SK-N-MC (cell line): Measurements from ENCODE around the gene SLC10A7.

ENCODE experiments used
- EZH2 ChIP-seq: fragments of 200-600 bp; sonication (generic); IDR thresholded peaks from one replicate; pipeline ENCODE4 v1.6.1; 2017; ENCODE audit warnings: antibody characterized with exemption
- POLR2AphosphoS5 ChIP-seq: IDR thresholded peaks from 2 replicates; pipeline ENCODE4 v1.6.1; 2012; ENCODE audit warnings: mild to moderate bottlenecking, low read depth, low read length, borderline replicate concordance

DNA sequence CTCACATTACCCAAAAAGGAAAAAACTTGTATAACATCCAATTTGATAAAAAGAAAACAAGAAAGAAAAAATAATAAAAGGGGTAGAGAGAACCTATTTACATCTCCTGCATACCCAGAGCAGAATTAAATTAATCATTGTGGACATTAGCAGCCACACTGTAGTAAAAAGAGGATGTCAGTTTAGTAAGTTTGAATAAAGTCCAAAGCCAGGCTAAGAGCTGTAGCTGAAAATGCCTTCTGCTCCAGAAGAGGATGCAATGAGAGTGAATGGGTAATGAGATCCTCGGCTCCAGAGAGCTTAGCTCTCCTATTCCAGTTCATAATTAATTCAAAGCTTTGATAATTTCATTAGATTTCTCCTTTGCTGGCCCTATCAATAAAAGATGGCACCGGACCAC lies 78.2 kb downstream of the SLC10A7 start:
- TF ChIP-seq POLR2AphosphoS5: no peak
- no peak for TF ChIP-seq EZH2
